SK-N-SH treated with all-trans-retinoic acid at 6 μM for 48 hours (cell line): ENCODE results near the gene FMN1.

Source experiments
- ARNTL ChIP-seq: fragments of 450-650 bp; formaldehyde crosslinking; IDR thresholded peaks from 2 replicates; pipeline ENCODE4 v1.5.0; 2020; ENCODE audit warnings: low read depth, mild to moderate bottlenecking, moderate library complexity, borderline replicate concordance
- GLIS3 ChIP-seq: fragments of 250-450 bp; sonication (Bioruptor Pico); IDR thresholded peaks from 2 replicates; pipeline ENCODE4 v1.5.0; 2020; ENCODE audit warnings: mild to moderate bottlenecking, moderate library complexity
- ISL1 ChIP-seq: fragments of 250-450 bp; sonication (Bioruptor Pico); IDR thresholded peaks from 2 replicates; pipeline ENCODE4 v2.1.2; 2022; ENCODE audit warnings: mild to moderate bottlenecking, moderate library complexity
- TF ChIP-seq, protein P1 (sequence below): fragments of 250-450 bp; sonication (Bioruptor Pico); IDR thresholded peaks from 2 replicates; pipeline ENCODE4 v1.5.1; 2020; ENCODE audit warnings: low read depth, mild to moderate bottlenecking, moderate library complexity
- TF ChIP-seq, protein P2 (sequence below): fragments of 250-450 bp; sonication (Bioruptor Pico); IDR thresholded peaks from 2 replicates; pipeline ENCODE4 v1.8.0; 2020; ENCODE audit warnings: mild to moderate bottlenecking, moderate library complexity, borderline replicate concordance

DNA sequence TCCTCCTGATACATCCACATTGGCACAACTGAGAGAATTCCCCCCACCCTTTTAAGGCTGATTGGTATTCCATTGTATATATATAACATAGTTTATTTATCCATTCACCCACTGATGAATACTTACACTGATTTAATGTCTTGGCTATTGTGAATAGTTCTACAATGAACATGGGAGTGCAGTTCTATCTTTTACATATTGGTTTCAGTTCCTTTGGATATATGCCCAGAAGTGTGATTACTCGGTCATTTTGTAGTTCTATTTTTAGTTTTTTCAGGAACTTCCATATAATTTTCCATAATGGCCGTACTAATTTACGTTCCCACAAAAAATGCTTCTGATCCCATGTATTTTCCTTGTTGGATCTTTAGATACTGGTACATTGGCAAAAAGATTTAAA is 135.3 kb downstream of the FMN1 start:
- no peak for TF ChIP-seq ARNTL (CRISPR knock-in tag)
- TF ChIP-seq GLIS3: no peak
- TF ChIP-seq, protein P1, sequence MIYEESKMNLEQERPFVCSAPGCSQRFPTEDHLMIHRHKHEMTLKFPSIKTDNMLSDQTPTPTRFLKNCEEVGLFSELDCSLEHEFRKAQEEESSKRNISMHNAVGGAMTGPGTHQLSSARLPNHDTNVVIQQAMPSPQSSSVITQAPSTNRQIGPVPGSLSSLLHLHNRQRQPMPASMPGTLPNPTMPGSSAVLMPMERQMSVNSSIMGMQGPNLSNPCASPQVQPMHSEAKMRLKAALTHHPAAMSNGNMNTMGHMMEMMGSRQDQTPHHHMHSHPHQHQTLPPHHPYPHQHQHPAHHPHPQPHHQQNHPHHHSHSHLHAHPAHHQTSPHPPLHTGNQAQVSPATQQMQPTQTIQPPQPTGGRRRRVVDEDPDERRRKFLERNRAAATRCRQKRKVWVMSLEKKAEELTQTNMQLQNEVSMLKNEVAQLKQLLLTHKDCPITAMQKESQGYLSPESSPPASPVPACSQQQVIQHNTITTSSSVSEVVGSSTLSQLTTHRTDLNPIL: no peak
- TF ChIP-seq ISL1 (CRISPR knock-in tag): 0 out of 2 replicates have a peak, but pooled peaks have one; percentile 29
- TF ChIP-seq, protein P2, sequence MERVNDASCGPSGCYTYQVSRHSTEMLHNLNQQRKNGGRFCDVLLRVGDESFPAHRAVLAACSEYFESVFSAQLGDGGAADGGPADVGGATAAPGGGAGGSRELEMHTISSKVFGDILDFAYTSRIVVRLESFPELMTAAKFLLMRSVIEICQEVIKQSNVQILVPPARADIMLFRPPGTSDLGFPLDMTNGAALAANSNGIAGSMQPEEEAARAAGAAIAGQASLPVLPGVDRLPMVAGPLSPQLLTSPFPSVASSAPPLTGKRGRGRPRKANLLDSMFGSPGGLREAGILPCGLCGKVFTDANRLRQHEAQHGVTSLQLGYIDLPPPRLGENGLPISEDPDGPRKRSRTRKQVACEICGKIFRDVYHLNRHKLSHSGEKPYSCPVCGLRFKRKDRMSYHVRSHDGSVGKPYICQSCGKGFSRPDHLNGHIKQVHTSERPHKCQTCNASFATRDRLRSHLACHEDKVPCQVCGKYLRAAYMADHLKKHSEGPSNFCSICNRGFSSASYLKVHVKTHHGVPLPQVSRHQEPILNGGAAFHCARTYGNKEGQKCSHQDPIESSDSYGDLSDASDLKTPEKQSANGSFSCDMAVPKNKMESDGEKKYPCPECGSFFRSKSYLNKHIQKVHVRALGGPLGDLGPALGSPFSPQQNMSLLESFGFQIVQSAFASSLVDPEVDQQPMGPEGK (CRISPR knock-in tag): no peak
